SK-N-SH treated with all-trans-retinoic acid at 6 μM for 48 hours (cell line): ENCODE data around the gene SCUBE2.

Experiments
- ARNTL ChIP-seq: fragments of 450-650 bp; formaldehyde crosslinking; IDR thresholded peaks from 2 replicates; pipeline ENCODE4 v1.5.0; 2020; ENCODE audit warnings: low read depth, mild to moderate bottlenecking, moderate library complexity, borderline replicate concordance
- CSRNP3 ChIP-seq: fragments of 250-450 bp; sonication (Bioruptor Pico); IDR thresholded peaks from 2 replicates; pipeline ENCODE4 v1.5.1; 2021; ENCODE audit warnings: mild to moderate bottlenecking, moderate library complexity
- ESRRG ChIP-seq: fragments of 250-450 bp; sonication (Bioruptor Pico); IDR thresholded peaks from 2 replicates; pipeline ENCODE4 v1.6.1; 2021; ENCODE audit warnings: mild to moderate bottlenecking
- GLIS3 ChIP-seq: fragments of 250-450 bp; sonication (Bioruptor Pico); IDR thresholded peaks from 2 replicates; pipeline ENCODE4 v1.5.0; 2020; ENCODE audit warnings: mild to moderate bottlenecking, moderate library complexity
- ISL1 ChIP-seq: fragments of 250-450 bp; sonication (Bioruptor Pico); IDR thresholded peaks from 2 replicates; pipeline ENCODE4 v2.1.2; 2022; ENCODE audit warnings: mild to moderate bottlenecking, moderate library complexity
- PATZ1 ChIP-seq: fragments of 250-450 bp; sonication (Bioruptor Pico); IDR thresholded peaks from 2 replicates; pipeline ENCODE4 v1.8.0; 2020; ENCODE audit warnings: mild to moderate bottlenecking, moderate library complexity, borderline replicate concordance
- RARB ChIP-seq: fragments of 250-450 bp; sonication (Bioruptor Pico); IDR thresholded peaks from 2 replicates; pipeline ENCODE4 v1.8.0; 2021; ENCODE audit warnings: mild to moderate bottlenecking, moderate library complexity
- ZFP3 ChIP-seq: fragments of 250-450 bp; sonication (Bioruptor Pico); IDR thresholded peaks from 2 replicates; pipeline ENCODE4 v1.5.0; 2020; ENCODE audit warnings: mild to moderate bottlenecking, moderate library complexity
- ZFP30 ChIP-seq: fragments of 450-650 bp; formaldehyde crosslinking; IDR thresholded peaks from 2 replicates; pipeline ENCODE4 v1.5.0; 2022; ENCODE audit warnings: mild to moderate bottlenecking, moderate library complexity

- no peak for TF ChIP-seq ESRRG (CRISPR knock-in tag)
- TF ChIP-seq ISL1 = no peak
- no peak for TF ChIP-seq ZFP3 (CRISPR knock-in tag)
- no peak for TF ChIP-seq CSRNP3 (CRISPR knock-in tag)
- no peak for TF ChIP-seq GLIS3 (CRISPR knock-in tag)
- TF ChIP-seq ZFP30 (CRISPR knock-in tag) = no peak
- TF ChIP-seq ARNTL (CRISPR knock-in tag) = no peak
- TF ChIP-seq RARB (CRISPR knock-in tag) = no peak
- no peak for TF ChIP-seq PATZ1 (CRISPR knock-in tag)
Observed at GRCh38 chr11:9090488-9091043, 833 bp downstream of the SCUBE2 start.
